ENCODE results near the gene TJAP1.

Gene TJAP1

GRCh38 chr6:43436577-43437282 lies 40.6 kb upstream of the TJAP1 start:
- Histone ChIP-seq H3K36me3 (ENCODE audit: control insufficient read depth in 2 of 2, insufficient read depth in 2 of 2, low read length in 2 of 2) (peaks cover 13 to 34% of the 10 kb centered on the region in 2 donors), H3K9ac (ENCODE audit: low read length in 2 of 2) (peak overlapping the region in 1 of 2 donors; percentile 29), H3K4me1 (ENCODE audit: control insufficient read depth, insufficient read depth, low read length) (peaks cover 17% of the 10 kb centered on the region), H3K27me3 (ENCODE audit: control insufficient read depth in 1 of 2, insufficient read depth in 2 of 2, low read length in 2 of 2) (no peaks in the 10 kb centered on the region), H3K4me3 (ENCODE audit: low read length in 2 of 2) (peak overlapping the region in 1 of 2 donors; percentile 15), H3K9me3 (ENCODE audit: control insufficient read depth in 2 of 2, low read length in 2 of 2) (no peaks in the 10 kb centered on the region), H3K27ac (ENCODE audit: low read length) (peak overlapping the region; percentile 70)

GRCh38 chr6:43437700-43438099 lies 39.7 kb upstream of the TJAP1 start:
- no peak overlapping the region for H3K4me3 ChIP-seq (ENCODE audit: low read length in 2 of 2)

GRCh38 chr6:43442935-43443334 lies 34.4 kb upstream of the TJAP1 start:
- H3K27me3 ChIP-seq (ENCODE audit: control insufficient read depth in 1 of 2, insufficient read depth in 2 of 2, low read length in 2 of 2), result no peaks in the 10 kb centered on the region
- H3K4me1 ChIP-seq (ENCODE audit: control insufficient read depth, insufficient read depth, low read length), result no peaks in the 10 kb centered on the region
- no peak overlapping the region for H3K4me3 ChIP-seq (ENCODE audit: low read length in 2 of 2)
- H3K9ac ChIP-seq (ENCODE audit: low read length in 2 of 2), result no peak overlapping the region
- no peak overlapping the region for H3K27ac ChIP-seq (ENCODE audit: low read length)
- no peaks in the 10 kb centered on the region for H3K9me3 ChIP-seq (ENCODE audit: control insufficient read depth in 2 of 2, low read length in 2 of 2)
- peaks cover 39 to 43% of the 10 kb centered on the region in 2 donors for H3K36me3 ChIP-seq (ENCODE audit: control insufficient read depth in 2 of 2, insufficient read depth in 2 of 2, low read length in 2 of 2)

More at GRCh38 chr6:43437700-43438099, 39.7 kb upstream of the TJAP1 start:
- Histone ChIP-seq H3K27me3 (ENCODE audit: control insufficient read depth in 1 of 2, insufficient read depth in 2 of 2, low read length in 2 of 2) (no peaks in the 10 kb centered on the region), H3K4me1 (ENCODE audit: control insufficient read depth, insufficient read depth, low read length) (peaks cover 17% of the 10 kb centered on the region), H3K36me3 (ENCODE audit: control insufficient read depth in 2 of 2, insufficient read depth in 2 of 2, low read length in 2 of 2) (peaks cover 19 to 33% of the 10 kb centered on the region in 2 donors), H3K27ac (ENCODE audit: low read length) (peak overlapping the region; percentile 70), H3K9me3 (ENCODE audit: control insufficient read depth in 2 of 2, low read length in 2 of 2) (no peaks in the 10 kb centered on the region), H3K9ac (ENCODE audit: low read length in 2 of 2) (no peak overlapping the region)

- no peaks in the 10 kb centered on the region for H3K27me3 ChIP-seq (ENCODE audit: control insufficient read depth in 1 of 2, insufficient read depth in 2 of 2, low read length in 2 of 2)
- H3K4me1 ChIP-seq (ENCODE audit: control insufficient read depth, insufficient read depth, low read length), result no peaks in the 10 kb centered on the region
- no peak overlapping the region for H3K27ac ChIP-seq (ENCODE audit: low read length)
- no peak overlapping the region for H3K9ac ChIP-seq (ENCODE audit: low read length in 2 of 2)
- no peaks in the 10 kb centered on the region for H3K9me3 ChIP-seq (ENCODE audit: control insufficient read depth in 2 of 2, low read length in 2 of 2)
- H3K36me3 ChIP-seq (ENCODE audit: control insufficient read depth in 2 of 2, insufficient read depth in 2 of 2, low read length in 2 of 2), result peaks cover 42 to 48% of the 10 kb centered on the region in 2 donors
- H3K4me3 ChIP-seq (ENCODE audit: low read length in 2 of 2), result no peak overlapping the region
These were observed 33.3 kb upstream of the TJAP1 start for GRCh38 chr6:43444036-43444435.

GRCh38 chr6:43444582-43444981 lies 32.8 kb upstream of the TJAP1 start:
- Histone ChIP-seq H3K4me1 (ENCODE audit: control insufficient read depth, insufficient read depth, low read length) (no peaks in the 10 kb centered on the region), H3K9ac (ENCODE audit: low read length in 2 of 2) (no peak overlapping the region), H3K4me3 (ENCODE audit: low read length in 2 of 2) (no peak overlapping the region), H3K27me3 (ENCODE audit: control insufficient read depth in 1 of 2, insufficient read depth in 2 of 2, low read length in 2 of 2) (no peaks in the 10 kb centered on the region), H3K9me3 (ENCODE audit: control insufficient read depth in 2 of 2, low read length in 2 of 2) (no peaks in the 10 kb centered on the region), H3K27ac (ENCODE audit: low read length) (no peak overlapping the region), H3K36me3 (ENCODE audit: control insufficient read depth in 2 of 2, insufficient read depth in 2 of 2, low read length in 2 of 2) (peaks cover 47 to 53% of the 10 kb centered on the region in 2 donors)

- Histone ChIP-seq H3K4me1 (ENCODE audit: control insufficient read depth, insufficient read depth, low read length) (no peaks in the 10 kb centered on the region), H3K4me3 (ENCODE audit: low read length in 2 of 2) (no peak overlapping the region), H3K9me3 (ENCODE audit: control insufficient read depth in 2 of 2, low read length in 2 of 2) (no peaks in the 10 kb centered on the region), H3K27ac (ENCODE audit: low read length) (no peak overlapping the region), H3K36me3 (ENCODE audit: control insufficient read depth in 2 of 2, insufficient read depth in 2 of 2, low read length in 2 of 2) (peaks cover 51 to 55% of the 10 kb centered on the region in 2 donors), H3K27me3 (ENCODE audit: control insufficient read depth in 1 of 2, insufficient read depth in 2 of 2, low read length in 2 of 2) (no peaks in the 10 kb centered on the region), H3K9ac (ENCODE audit: low read length in 2 of 2) (no peak overlapping the region)
These were observed 31.8 kb upstream of the TJAP1 start for GRCh38 chr6:43445576-43445975.

GRCh38 chr6:43447604-43448003 lies 29.8 kb upstream of the TJAP1 start:
- Histone ChIP-seq H3K27ac (ENCODE audit: low read length) (no peak overlapping the region), H3K9me3 (ENCODE audit: control insufficient read depth in 2 of 2, low read length in 2 of 2) (no peaks in the 10 kb centered on the region), H3K27me3 (ENCODE audit: control insufficient read depth in 1 of 2, insufficient read depth in 2 of 2, low read length in 2 of 2) (no peaks in the 10 kb centered on the region), H3K36me3 (ENCODE audit: control insufficient read depth in 2 of 2, insufficient read depth in 2 of 2, low read length in 2 of 2) (peaks cover 53 to 54% of the 10 kb centered on the region in 2 donors), H3K9ac (ENCODE audit: low read length in 2 of 2) (no peak overlapping the region), H3K4me1 (ENCODE audit: control insufficient read depth, insufficient read depth, low read length) (no peaks in the 10 kb centered on the region), H3K4me3 (ENCODE audit: low read length in 2 of 2) (no peak overlapping the region)

- no peak overlapping the region for H3K9ac ChIP-seq (ENCODE audit: low read length in 2 of 2)
These were observed 28.5 kb upstream of the TJAP1 start for GRCh38 chr6:43448916-43449315.

GRCh38 chr6:43450699-43451131 lies 26.7 kb upstream of the TJAP1 start:
- peaks cover 37 to 44% of the 10 kb centered on the region in 2 donors for H3K36me3 ChIP-seq (ENCODE audit: control insufficient read depth in 2 of 2, insufficient read depth in 2 of 2, low read length in 2 of 2)

More at GRCh38 chr6:43448916-43449315, 28.5 kb upstream of the TJAP1 start:
- H3K9me3 ChIP-seq (ENCODE audit: control insufficient read depth in 2 of 2, low read length in 2 of 2), result no peaks in the 10 kb centered on the region
- no peaks in the 10 kb centered on the region for H3K27me3 ChIP-seq (ENCODE audit: control insufficient read depth in 1 of 2, insufficient read depth in 2 of 2, low read length in 2 of 2)
- no peak overlapping the region for H3K4me3 ChIP-seq (ENCODE audit: low read length in 2 of 2)
- no peaks in the 10 kb centered on the region for H3K4me1 ChIP-seq (ENCODE audit: control insufficient read depth, insufficient read depth, low read length)
- no peak overlapping the region for H3K27ac ChIP-seq (ENCODE audit: low read length)
- H3K36me3 ChIP-seq (ENCODE audit: control insufficient read depth in 2 of 2, insufficient read depth in 2 of 2, low read length in 2 of 2), result peaks cover 43 to 49% of the 10 kb centered on the region in 2 donors

GRCh38 chr6:43451348-43451747 lies 26.0 kb upstream of the TJAP1 start:
- peaks cover 37 to 40% of the 10 kb centered on the region in 2 donors for H3K36me3 ChIP-seq (ENCODE audit: control insufficient read depth in 2 of 2, insufficient read depth in 2 of 2, low read length in 2 of 2)
- no peak overlapping the region for H3K27ac ChIP-seq (ENCODE audit: low read length)
- H3K4me3 ChIP-seq (ENCODE audit: low read length in 2 of 2), result no peak overlapping the region
- H3K9me3 ChIP-seq (ENCODE audit: control insufficient read depth in 2 of 2, low read length in 2 of 2), result no peaks in the 10 kb centered on the region
- no peak overlapping the region for H3K9ac ChIP-seq (ENCODE audit: low read length in 2 of 2)
- H3K4me1 ChIP-seq (ENCODE audit: control insufficient read depth, insufficient read depth, low read length), result peaks cover 13% of the 10 kb centered on the region
- peaks cover 7 to 8% of the 10 kb centered on the region in 2 donors for H3K27me3 ChIP-seq (ENCODE audit: control insufficient read depth in 1 of 2, insufficient read depth in 2 of 2, low read length in 2 of 2)

More at GRCh38 chr6:43450699-43451131, 26.7 kb upstream of the TJAP1 start:
- peaks cover 1% of the 10 kb centered on the region in 2 donors for H3K27me3 ChIP-seq (ENCODE audit: control insufficient read depth in 1 of 2, insufficient read depth in 2 of 2, low read length in 2 of 2)
- H3K9me3 ChIP-seq (ENCODE audit: control insufficient read depth in 2 of 2, low read length in 2 of 2), result no peaks in the 10 kb centered on the region
- H3K27ac ChIP-seq (ENCODE audit: low read length), result no peak overlapping the region
- H3K4me3 ChIP-seq (ENCODE audit: low read length in 2 of 2), result no peak overlapping the region
- H3K9ac ChIP-seq (ENCODE audit: low read length in 2 of 2), result no peak overlapping the region
- H3K4me1 ChIP-seq (ENCODE audit: control insufficient read depth, insufficient read depth, low read length), result peaks cover 11% of the 10 kb centered on the region

GRCh38 chr6:43451939-43452338 lies 25.4 kb upstream of the TJAP1 start:
- no peaks in the 10 kb centered on the region for H3K9me3 ChIP-seq (ENCODE audit: control insufficient read depth in 2 of 2, low read length in 2 of 2)
- no peak overlapping the region for H3K9ac ChIP-seq (ENCODE audit: low read length in 2 of 2)
- H3K4me1 ChIP-seq (ENCODE audit: control insufficient read depth, insufficient read depth, low read length), result peaks cover 13% of the 10 kb centered on the region
- no peak overlapping the region for H3K27ac ChIP-seq (ENCODE audit: low read length)
- peaks cover 10 to 13% of the 10 kb centered on the region in 2 donors for H3K27me3 ChIP-seq (ENCODE audit: control insufficient read depth in 1 of 2, insufficient read depth in 2 of 2, low read length in 2 of 2)
- no peak overlapping the region for H3K4me3 ChIP-seq (ENCODE audit: low read length in 2 of 2)
- peaks cover 37 to 38% of the 10 kb centered on the region in 2 donors for H3K36me3 ChIP-seq (ENCODE audit: control insufficient read depth in 2 of 2, insufficient read depth in 2 of 2, low read length in 2 of 2)
